GM12891 (cell line): ENCODE results near the gene LDB3.

Experiments used
- POLR2AphosphoS5 ChIP-seq: IDR thresholded peaks from 2 replicates; pipeline ENCODE4 v1.6.1; 2011; ENCODE audit warnings: low read depth, low read length, control low read depth
- TAF1 ChIP-seq: IDR thresholded peaks from 2 replicates; pipeline ENCODE4 v1.6.1; 2011; ENCODE audit warnings: low read depth, low read length, control low read depth

DNA sequence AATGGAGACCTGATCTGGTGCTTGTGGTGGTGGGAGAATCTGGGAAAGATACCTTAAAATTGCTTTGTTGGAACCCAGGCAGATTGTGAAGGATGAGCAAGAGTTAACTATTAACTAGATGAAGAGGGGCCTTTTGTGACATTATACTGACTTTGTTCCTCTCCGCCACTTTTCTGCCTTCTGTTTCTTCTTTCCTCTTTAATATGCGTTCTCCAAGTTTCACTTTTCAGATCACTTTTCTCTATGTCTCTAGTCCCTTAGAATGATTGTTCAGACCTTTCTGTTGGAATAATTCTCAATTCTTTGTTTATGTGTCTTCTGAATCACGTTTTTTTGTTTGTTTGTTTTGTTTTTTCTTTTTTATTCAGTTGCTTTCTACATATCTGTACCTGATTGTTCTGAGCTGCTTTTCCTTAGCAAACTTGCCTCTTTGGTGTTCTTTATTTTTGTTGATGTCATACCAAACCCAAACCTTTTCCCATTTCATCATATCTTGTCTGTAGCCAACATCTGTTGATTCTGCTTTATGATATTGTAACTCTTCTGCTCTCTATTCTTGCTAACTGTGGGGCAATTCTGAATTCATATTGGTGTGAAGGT lies 90.9 kb downstream of the LDB3 start:
- no peak for TF ChIP-seq POLR2AphosphoS5
- no peak for TF ChIP-seq TAF1
